Large intestine (tissue), 3 donors: ENCODE data around the gene CC2D2B. TPM values are rescaled to one million over a fixed set of nuclear protein-coding genes. Genes with fewer than 3 reads are reported as not detected.
A peak's percentile ranks its signal among the peaks of the same experiment; 100 is the strongest.
"Not testable (repeated sequence)": the region's sequence is repeated elsewhere in the genome, so short reads cannot be mapped to it uniquely, and the experiment has no call there.

ENCODE experiments used
- DNase-seq, 2 donors: peaks; one replicate each; pipeline versions ENCODE4 v3.0.0 to v3.0.0-alpha.2; 2013
- H3K27ac ChIP-seq: one replicate; pipeline ENCODE4 v1.5.1; 2013; ENCODE audit warnings: low read length
- H3K27me3 ChIP-seq: 2 replicates; pipeline ENCODE4 v1.6.1; 2013; ENCODE audit warnings: low read length; ENCODE audit not compliant: control insufficient read depth, insufficient read depth
- H3K36me3 ChIP-seq: 2 replicates; pipeline ENCODE4 v1.6.1; 2013; ENCODE audit warnings: low read length; ENCODE audit not compliant: control insufficient read depth, insufficient read depth
- H3K4me1 ChIP-seq: one replicate; pipeline ENCODE4 v1.6.1; 2013; ENCODE audit warnings: low read length; ENCODE audit not compliant: control insufficient read depth, insufficient read depth
- H3K4me3 ChIP-seq: one replicate; pipeline ENCODE4 v1.5.1; 2013; ENCODE audit warnings: low read length
- H3K9me3 ChIP-seq: one replicate; pipeline ENCODE4 v1.6.1; 2013; ENCODE audit warnings: mild to moderate bottlenecking, low read depth, low read length, moderate library complexity; ENCODE audit not compliant: control insufficient read depth
- WGBS: methylation state at CpG from one replicate; pipeline ENCODE4 v1.1.5; 2013; ENCODE audit warnings: low lambda C conversion rate; ENCODE audit not compliant: insufficient coverage; 5-methylcytosine and 5-hydroxymethylcytosine counted together
- polyA plus RNA-seq: library from polyadenylated mRNA; unstranded; fragments of 120-200 nt; gene quantifications from one replicate; pipeline ENCODE4 v1.2.1, GENCODE V29; 2013

CC2D2B gene
- polyA plus RNA-seq, 1 donor: 1.2 TPM

- no peaks in the 10 kb centered on the region for H3K4me1 ChIP-seq
- H3K27me3 ChIP-seq: no peaks in the 10 kb centered on the region
- no peak overlapping the region for H3K27ac ChIP-seq
- no peak for DNase-seq
- H3K36me3 ChIP-seq: peaks cover 3% of the 10 kb centered on the region
- no peaks in the 10 kb centered on the region for H3K9me3 ChIP-seq
- no peak overlapping the region for H3K4me3 ChIP-seq
- WGBS: no CpG with 5 or more reads among the region's 1 CpG
These were observed 138.8 kb downstream of the CC2D2B start for GRCh38 chr10:96046546-96046945.

- WGBS: no CpG with 5 or more reads among the region's 4 CpGs
- no peaks in the 10 kb centered on the region for H3K9me3 ChIP-seq
- no peak overlapping the region for H3K27ac ChIP-seq
- H3K4me1 ChIP-seq: no peaks in the 10 kb centered on the region
- DNase-seq: peak; percentile 7 to 45
- peaks cover 7% of the 10 kb centered on the region for H3K36me3 ChIP-seq
- no peaks in the 10 kb centered on the region for H3K27me3 ChIP-seq
- H3K4me3 ChIP-seq: no peak overlapping the region
These were observed 139.4 kb downstream of the CC2D2B start for GRCh38 chr10:96047004-96047649.

- not testable (repeated sequence) for H3K9me3 ChIP-seq, DNase-seq, H3K4me1 ChIP-seq, H3K4me3 ChIP-seq, H3K36me3 ChIP-seq, H3K27me3 ChIP-seq, H3K27ac ChIP-seq
- no CpG with 5 or more reads among the region's 3 CpGs for WGBS
These were observed 140.2 kb downstream of the CC2D2B start for GRCh38 chr10:96047925-96048324.

- H3K27ac ChIP-seq: no peak overlapping the region
- H3K36me3 ChIP-seq: peaks cover 7% of the 10 kb centered on the region
- no peak overlapping the region for H3K4me3 ChIP-seq
- DNase-seq: no peak
- H3K27me3 ChIP-seq: no peaks in the 10 kb centered on the region
- 100% methylated on average over 1 of the region's 2 CpGs for WGBS
- H3K9me3 ChIP-seq: no peaks in the 10 kb centered on the region
- H3K4me1 ChIP-seq: no peaks in the 10 kb centered on the region
These were observed 141.6 kb downstream of the CC2D2B start for GRCh38 chr10:96049340-96049739.

- peaks cover 27% of the 10 kb centered on the region for H3K36me3 ChIP-seq
These were observed 146.2 kb downstream of the CC2D2B start for GRCh38 chr10:96053985-96054384.

GRCh38 chr10:96056787-96057186, 149.0 kb downstream of the CC2D2B start:
- H3K9me3 ChIP-seq: no peaks in the 10 kb centered on the region
- H3K4me3 ChIP-seq: no peak overlapping the region
- H3K4me1 ChIP-seq: no peaks in the 10 kb centered on the region
- 100% methylated on average over 3 of the region's 7 CpGs for WGBS
- H3K27ac ChIP-seq: no peak overlapping the region
- no peaks in the 10 kb centered on the region for H3K27me3 ChIP-seq
- peaks cover 26% of the 10 kb centered on the region for H3K36me3 ChIP-seq
- DNase-seq: no peak

More at GRCh38 chr10:96053985-96054384, 146.2 kb downstream of the CC2D2B start:
- Histone ChIP-seq H3K27me3 (no peaks in the 10 kb centered on the region), H3K9me3 (no peaks in the 10 kb centered on the region), H3K4me1 (no peaks in the 10 kb centered on the region), H3K4me3 (no peak overlapping the region), H3K27ac (no peak overlapping the region)
- DNase-seq: no peak
- no CpG with 5 or more reads among the region's 2 CpGs for WGBS

GRCh38 chr10:96061232-96061631, 153.5 kb downstream of the CC2D2B start:
- no CpG with 5 or more reads among the region's 3 CpGs for WGBS
- no peaks in the 10 kb centered on the region for H3K4me1 ChIP-seq
- no peaks in the 10 kb centered on the region for H3K27me3 ChIP-seq
- no peak for DNase-seq
- no peak overlapping the region for H3K4me3 ChIP-seq
- peaks cover 29% of the 10 kb centered on the region for H3K36me3 ChIP-seq
- H3K9me3 ChIP-seq: no peaks in the 10 kb centered on the region
- H3K27ac ChIP-seq: no peak overlapping the region

GRCh38 chr10:96072674-96073073, 164.9 kb downstream of the CC2D2B start:
- Histone ChIP-seq H3K27ac (no peak overlapping the region), H3K9me3 (no peaks in the 10 kb centered on the region), H3K27me3 (no peaks in the 10 kb centered on the region), H3K4me1 (no peaks in the 10 kb centered on the region), H3K4me3 (no peak overlapping the region), H3K36me3 (no peaks in the 10 kb centered on the region)
- no peak for DNase-seq
- WGBS: no CpG with 5 or more reads among the region's 2 CpGs

GRCh38 chr10:96073722-96074121, 165.9 kb downstream of the CC2D2B start:
- no CpG with 5 or more reads among the region's 1 CpG for WGBS

GRCh38 chr10:96074776-96075175, 167.0 kb downstream of the CC2D2B start:
- H3K4me3 ChIP-seq: no peak overlapping the region
- H3K27me3 ChIP-seq: no peaks in the 10 kb centered on the region
- H3K36me3 ChIP-seq: no peaks in the 10 kb centered on the region
- no CpG with 5 or more reads among the region's 3 CpGs for WGBS
- no peaks in the 10 kb centered on the region for H3K4me1 ChIP-seq
- no peak for DNase-seq
- H3K27ac ChIP-seq: no peak overlapping the region
- no peaks in the 10 kb centered on the region for H3K9me3 ChIP-seq

More at GRCh38 chr10:96073722-96074121, 165.9 kb downstream of the CC2D2B start:
- H3K27ac ChIP-seq: no peak overlapping the region
- no peaks in the 10 kb centered on the region for H3K4me1 ChIP-seq
- no peak overlapping the region for H3K4me3 ChIP-seq
- no peaks in the 10 kb centered on the region for H3K27me3 ChIP-seq
- no peak for DNase-seq
- no peaks in the 10 kb centered on the region for H3K9me3 ChIP-seq
- no peaks in the 10 kb centered on the region for H3K36me3 ChIP-seq

GRCh38 chr10:96075977-96076376, 168.2 kb downstream of the CC2D2B start:
- no peak for DNase-seq
- Histone ChIP-seq H3K4me3 (no peak overlapping the region), H3K36me3 (no peaks in the 10 kb centered on the region), H3K27me3 (no peaks in the 10 kb centered on the region), H3K4me1 (no peaks in the 10 kb centered on the region), H3K9me3 (no peaks in the 10 kb centered on the region), H3K27ac (no peak overlapping the region)
- no CpG with 5 or more reads among the region's 2 CpGs for WGBS
